ENCODE data around the gene PIAS1. TPM values are rescaled to one million over a fixed set of nuclear protein-coding genes. Genes with fewer than 3 reads are reported as not detected.

Gene PIAS1
- total RNA-seq, 1 donor from 2014 or later, result 6.8 TPM

DNA sequence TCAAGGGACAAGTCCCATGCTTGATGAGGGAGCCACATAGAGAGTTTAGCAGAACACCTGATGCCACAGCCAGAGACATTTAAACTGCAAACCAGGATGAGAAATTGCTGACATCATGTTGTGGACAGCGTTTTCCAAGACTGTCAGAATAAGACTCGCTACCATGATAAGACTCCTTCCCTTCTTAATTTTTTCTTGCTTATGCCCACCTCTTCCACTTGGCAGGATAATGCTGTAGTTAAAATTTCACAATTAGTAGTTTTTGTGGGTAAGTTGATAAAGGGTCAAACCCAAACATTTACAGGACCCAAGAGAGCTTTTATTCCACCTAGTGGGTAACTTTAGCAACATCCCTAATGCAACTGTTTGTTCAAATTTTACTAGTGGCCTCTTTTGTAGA, 3.0 kb upstream of the PIAS1 start:
- TF ChIP-seq, protein P1, sequence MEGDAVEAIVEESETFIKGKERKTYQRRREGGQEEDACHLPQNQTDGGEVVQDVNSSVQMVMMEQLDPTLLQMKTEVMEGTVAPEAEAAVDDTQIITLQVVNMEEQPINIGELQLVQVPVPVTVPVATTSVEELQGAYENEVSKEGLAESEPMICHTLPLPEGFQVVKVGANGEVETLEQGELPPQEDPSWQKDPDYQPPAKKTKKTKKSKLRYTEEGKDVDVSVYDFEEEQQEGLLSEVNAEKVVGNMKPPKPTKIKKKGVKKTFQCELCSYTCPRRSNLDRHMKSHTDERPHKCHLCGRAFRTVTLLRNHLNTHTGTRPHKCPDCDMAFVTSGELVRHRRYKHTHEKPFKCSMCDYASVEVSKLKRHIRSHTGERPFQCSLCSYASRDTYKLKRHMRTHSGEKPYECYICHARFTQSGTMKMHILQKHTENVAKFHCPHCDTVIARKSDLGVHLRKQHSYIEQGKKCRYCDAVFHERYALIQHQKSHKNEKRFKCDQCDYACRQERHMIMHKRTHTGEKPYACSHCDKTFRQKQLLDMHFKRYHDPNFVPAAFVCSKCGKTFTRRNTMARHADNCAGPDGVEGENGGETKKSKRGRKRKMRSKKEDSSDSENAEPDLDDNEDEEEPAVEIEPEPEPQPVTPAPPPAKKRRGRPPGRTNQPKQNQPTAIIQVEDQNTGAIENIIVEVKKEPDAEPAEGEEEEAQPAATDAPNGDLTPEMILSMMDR (IDR thresholded peaks at IDR 0.05; ENCODE audit: insufficient read depth, low read length, severe bottlenecking), result no peak
- Histone ChIP-seq H3K4me3 (ENCODE audit: low read depth, low read length) (no peak overlapping the region), H3K27me3 (ENCODE audit: control insufficient read depth, insufficient read depth, low read length) (no peaks in the 10 kb centered on the region), H3K36me3 (ENCODE audit: control insufficient read depth, insufficient read depth, low read length) (no peaks in the 10 kb centered on the region)
- FAIRE-seq (no peak), DNase-seq (ENCODE audit: low read depth) (no peak)

DNA sequence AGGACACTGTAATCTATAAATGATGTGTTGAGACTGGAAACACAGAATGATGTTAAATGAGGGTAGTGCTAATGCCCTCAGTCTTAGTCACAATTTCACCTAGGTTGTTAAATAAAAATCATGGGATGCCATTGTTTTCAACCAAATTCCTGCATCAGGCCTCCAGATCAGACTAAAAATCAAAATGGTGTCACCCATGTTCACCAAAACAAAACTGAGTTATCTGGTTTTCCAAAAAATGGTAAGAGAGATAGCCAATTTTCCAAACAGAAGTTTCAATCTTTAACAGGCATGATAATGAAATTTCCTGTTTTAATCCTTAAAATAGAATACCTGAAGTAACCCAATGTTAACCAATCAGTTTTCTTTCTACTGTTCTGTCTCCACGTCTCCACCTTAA, 2.2 kb upstream of the PIAS1 start:
- TF ChIP-seq, protein P1 (IDR thresholded peaks at IDR 0.05; ENCODE audit: insufficient read depth, low read length, severe bottlenecking), result no peak
- Histone ChIP-seq H3K27me3 (ENCODE audit: control insufficient read depth, insufficient read depth, low read length) (no peaks in the 10 kb centered on the region), H3K36me3 (ENCODE audit: control insufficient read depth, insufficient read depth, low read length) (no peaks in the 10 kb centered on the region), H3K4me3 (ENCODE audit: low read depth, low read length) (no peak overlapping the region)
- no peak for DNase-seq (ENCODE audit: low read depth)
- no peak for FAIRE-seq

DNA sequence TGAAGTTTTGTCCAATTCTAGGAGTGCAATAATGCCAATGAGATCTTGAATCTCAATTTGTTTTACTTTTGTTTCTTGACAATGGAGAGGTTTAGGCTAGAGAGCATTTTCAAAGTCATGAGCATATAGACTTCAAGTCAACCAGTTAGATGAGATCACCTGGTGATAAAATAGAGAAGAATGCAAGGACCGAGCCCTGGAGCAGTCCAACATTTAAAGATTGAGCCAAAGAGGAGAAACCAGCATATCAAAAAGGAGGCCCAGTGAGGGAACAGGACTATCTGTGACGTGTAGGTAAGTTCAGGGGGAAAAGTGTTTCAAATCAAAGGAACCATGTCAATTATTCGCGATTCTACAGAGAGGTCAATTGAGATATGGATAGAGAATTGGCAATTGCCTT, 1.7 kb upstream of the PIAS1 start:
- no peaks in the 10 kb centered on the region for H3K36me3 ChIP-seq (ENCODE audit: control insufficient read depth, insufficient read depth, low read length)
- DNase-seq (ENCODE audit: low read depth) (peak; percentile 49), FAIRE-seq (no peak)
- H3K27me3 ChIP-seq (ENCODE audit: control insufficient read depth, insufficient read depth, low read length), result no peaks in the 10 kb centered on the region
- no peak overlapping the region for H3K4me3 ChIP-seq (ENCODE audit: low read depth, low read length)
- TF ChIP-seq, protein P1 (IDR thresholded peaks at IDR 0.05; ENCODE audit: insufficient read depth, low read length, severe bottlenecking), result no peak

DNA sequence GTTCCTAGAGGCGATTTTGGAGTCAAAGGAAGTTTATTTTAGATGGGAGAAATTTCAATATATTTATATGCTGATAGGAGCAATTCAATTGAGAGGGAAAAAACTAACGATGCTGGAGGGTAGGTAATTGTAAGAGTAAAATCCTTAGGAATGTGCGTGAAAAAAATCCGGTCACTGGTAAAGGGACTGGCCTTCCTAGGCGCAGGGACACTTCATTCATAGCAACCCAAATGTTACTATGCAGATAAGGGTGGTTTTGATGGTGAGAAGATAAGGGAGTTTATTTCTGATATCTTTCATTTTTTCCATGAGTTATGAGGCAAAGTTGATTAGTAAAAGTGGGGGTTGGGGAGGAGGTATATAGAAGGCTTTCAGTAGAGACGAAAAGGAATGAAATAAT, 1.1 kb upstream of the PIAS1 start:
- no peak overlapping the region for H3K4me3 ChIP-seq (ENCODE audit: low read depth, low read length)
- FAIRE-seq, result no peak
- TF ChIP-seq, protein P1 (IDR thresholded peaks at IDR 0.05; ENCODE audit: insufficient read depth, low read length, severe bottlenecking), result no peak
- no peaks in the 10 kb centered on the region for H3K36me3 ChIP-seq (ENCODE audit: control insufficient read depth, insufficient read depth, low read length)
- DNase-seq (ENCODE audit: low read depth), result no peak
- H3K27me3 ChIP-seq (ENCODE audit: control insufficient read depth, insufficient read depth, low read length), result no peaks in the 10 kb centered on the region

DNA sequence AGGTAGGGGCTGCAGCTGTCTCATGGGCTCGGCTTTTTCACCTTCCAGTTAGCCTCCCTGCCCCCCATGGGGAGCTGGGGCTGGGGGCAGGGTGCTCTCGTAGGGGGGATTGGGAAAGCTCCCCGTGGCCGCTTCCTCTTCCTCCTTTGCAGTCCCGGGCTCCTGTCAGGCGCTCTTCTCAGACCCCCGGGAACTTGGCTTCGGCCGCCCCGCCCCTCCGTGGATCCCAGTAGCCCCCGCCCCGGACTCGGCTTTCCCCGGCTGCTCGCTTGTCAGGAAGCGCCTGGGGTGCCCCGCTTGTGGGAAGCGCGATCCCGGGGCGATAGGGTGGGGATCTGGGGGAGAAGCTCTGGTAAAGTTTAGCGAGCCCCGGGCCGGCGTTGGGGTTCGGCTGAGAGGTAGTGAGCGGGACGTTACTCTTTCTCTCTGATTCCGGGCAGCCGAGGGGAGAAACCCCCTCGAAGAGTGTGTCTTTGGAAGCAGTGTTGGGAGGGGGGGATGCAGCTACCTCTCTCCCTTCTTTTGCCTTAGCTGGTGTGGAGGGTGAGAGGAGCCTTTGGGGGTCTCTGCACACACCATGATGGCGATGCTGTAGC, 611 bp downstream of the PIAS1 start:
- TF ChIP-seq, protein P1 (IDR thresholded peaks at IDR 0.05; ENCODE audit: insufficient read depth, low read length, severe bottlenecking), result no peak
- Histone ChIP-seq H3K27me3 (ENCODE audit: control insufficient read depth, insufficient read depth, low read length) (no peaks in the 10 kb centered on the region), H3K36me3 (ENCODE audit: control insufficient read depth, insufficient read depth, low read length) (no peaks in the 10 kb centered on the region), H3K4me3 (ENCODE audit: low read depth, low read length) (peak overlapping the region; percentile 95)
- FAIRE-seq (no peak), DNase-seq (ENCODE audit: low read depth) (no peak)

DNA sequence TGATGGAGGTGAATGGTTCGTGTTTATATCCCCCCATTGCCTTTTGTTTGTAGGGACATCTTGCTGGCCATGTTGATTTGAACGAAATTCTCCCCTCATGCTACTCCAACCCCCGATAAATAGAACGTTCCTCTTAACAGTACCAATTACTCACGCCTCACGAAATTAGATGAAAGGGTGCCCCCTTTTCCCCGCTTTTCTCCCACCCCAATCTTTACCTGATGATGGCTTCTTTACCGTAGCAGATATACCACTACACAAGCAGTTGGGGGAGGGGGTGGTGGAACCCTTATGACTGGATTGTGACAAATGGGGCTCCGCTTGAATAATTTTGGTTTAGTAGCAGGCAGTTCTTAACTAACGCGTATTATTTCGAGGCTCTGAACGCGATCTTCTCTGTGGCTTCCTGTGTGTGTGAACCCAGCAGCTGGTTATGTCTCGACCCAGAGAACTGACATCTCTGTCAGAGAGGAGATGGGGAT, 1.1 kb downstream of the PIAS1 start:
- H3K27me3 ChIP-seq (ENCODE audit: control insufficient read depth, insufficient read depth, low read length), result no peaks in the 10 kb centered on the region
- H3K4me3 ChIP-seq (ENCODE audit: low read depth, low read length), result peak overlapping the region; percentile 95
- DNase-seq (ENCODE audit: low read depth) (peak; percentile 62), FAIRE-seq (no peak)
- TF ChIP-seq, protein P1 (IDR thresholded peaks at IDR 0.05; ENCODE audit: insufficient read depth, low read length, severe bottlenecking), result no peak
- no peaks in the 10 kb centered on the region for H3K36me3 ChIP-seq (ENCODE audit: control insufficient read depth, insufficient read depth, low read length)

Data from bronchial epithelial cell (primary cell).